ENCODE data around the gene CT55. TPM values are rescaled to one million over a fixed set of nuclear protein-coding genes. Genes with fewer than 3 reads are reported as not detected.
A peak's percentile ranks its signal among the peaks of the same experiment; 100 is the strongest.

The CT55 gene
- polyA plus RNA-seq, 3 donors: not detected

- no CpG with 5 or more reads among the region's 3 CpGs for whole genome bisulfite sequencing (ENCODE audit: insufficient coverage)
- peaks cover 0 to 2% (median 0%) of the 10 kb centered on the region in 7 donors for H3K9me3 Mint-ChIP-seq
- intact Hi-C loops (cut with micrococcal nuclease): no loop called here
Observed at GRCh38 chrX:135191838-135192237, 20.6 kb upstream of the CT55 start.

DNA sequence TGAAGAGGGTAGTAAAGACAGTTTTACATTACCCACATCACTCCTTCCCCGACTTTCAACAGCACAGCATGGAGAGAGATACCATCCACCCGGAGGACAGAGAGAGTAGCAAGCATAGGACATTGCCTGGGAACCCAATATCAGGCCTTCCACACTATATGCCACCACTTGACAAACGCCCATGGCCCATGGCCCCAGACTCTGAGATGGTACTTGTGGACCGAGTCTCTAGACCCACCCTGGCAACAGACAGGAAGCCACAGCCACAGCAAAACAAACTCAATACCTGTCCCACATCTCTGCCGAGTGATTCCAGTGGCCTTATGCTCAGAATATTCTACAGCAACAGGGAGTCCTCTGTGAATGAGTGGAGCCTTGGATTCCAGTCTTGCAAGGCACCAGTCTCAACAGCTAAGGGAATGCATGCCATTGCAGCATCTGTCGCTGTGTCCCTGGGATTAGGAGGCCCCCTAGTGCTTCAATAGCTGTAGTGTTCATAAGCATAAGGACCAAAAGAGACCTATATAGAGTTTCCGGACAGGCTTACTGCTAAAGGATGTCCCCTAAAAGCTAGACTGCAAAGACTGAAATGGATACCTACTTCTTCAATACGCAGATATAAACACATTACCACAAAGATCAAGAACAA is 14.7 kb upstream of the CT55 start:
- H3K79me2 ChIP-seq (ENCODE audit: insufficient read depth, low read length): no peaks in the 10 kb centered on the region
- peaks cover 0 to 2% of the 10 kb centered on the region in 2 donors for H3K27me3 ChIP-seq (ENCODE audit: control insufficient read depth in 2 of 2, insufficient read depth in 2 of 2, low read length in 2 of 2)
- no peak overlapping the region for H3K27ac ChIP-seq (ENCODE audit: low read depth in 1 of 2, low read length in 2 of 2)
- no peaks in the 10 kb centered on the region for H3K36me3 ChIP-seq (replicated peaks in 1 of 2; ENCODE audit: control insufficient read depth in 1 of 2, insufficient read depth in 2 of 2, low read length in 2 of 2)
- H3K9me3 ChIP-seq (replicated peaks in 1 of 2; ENCODE audit: control insufficient read depth in 1 of 2, insufficient read depth in 1 of 2, low read length in 2 of 2): no peaks in the 10 kb centered on the region
- no peak overlapping the region for H3K4me2 ChIP-seq (replicated peaks; ENCODE audit: extremely low read depth, low read length, poor library complexity, severe bottlenecking)
- H4K20me1 ChIP-seq (ENCODE audit: insufficient read depth, low read length): no peaks in the 10 kb centered on the region
- no peaks in the 10 kb centered on the region for H3K4me1 ChIP-seq (ENCODE audit: control insufficient read depth in 1 of 2, insufficient read depth in 2 of 2, low read length in 2 of 2)
- intact Hi-C loops (cut with micrococcal nuclease): no loop called here
- no peak overlapping the region for H3K27ac Mint-ChIP-seq
- H3K9ac ChIP-seq (ENCODE audit: insufficient read depth, low read length, poor library complexity, severe bottlenecking): no peak overlapping the region
- no peak overlapping the region for H3K4me3 ChIP-seq (replicated peaks in 1 of 3; ENCODE audit: low read depth in 2 of 3, low read length in 3 of 3)
- peak in 1 of 3 donors; percentile 2 for DNase-seq
- peaks cover 3 to 15% (median 11%) of the 10 kb centered on the region in 3 donors for H3K27me3 Mint-ChIP-seq (ENCODE audit: low read depth in 3 of 3)
- no CpG with 5 or more reads among the region's 8 CpGs for WGBS (ENCODE audit: insufficient coverage)
- H3K9me3 Mint-ChIP-seq: peaks cover 0 to 1% (median 0%) of the 10 kb centered on the region in 7 donors
- H3K4me3 Mint-ChIP-seq: no peak overlapping the region
- no peaks in the 10 kb centered on the region for H3K36me3 Mint-ChIP-seq
- no peak overlapping the region for H2AFZ ChIP-seq (ENCODE audit: insufficient read depth, low read depth, low read length, poor library complexity, severe bottlenecking)
- TF ChIP-seq, protein P1, sequence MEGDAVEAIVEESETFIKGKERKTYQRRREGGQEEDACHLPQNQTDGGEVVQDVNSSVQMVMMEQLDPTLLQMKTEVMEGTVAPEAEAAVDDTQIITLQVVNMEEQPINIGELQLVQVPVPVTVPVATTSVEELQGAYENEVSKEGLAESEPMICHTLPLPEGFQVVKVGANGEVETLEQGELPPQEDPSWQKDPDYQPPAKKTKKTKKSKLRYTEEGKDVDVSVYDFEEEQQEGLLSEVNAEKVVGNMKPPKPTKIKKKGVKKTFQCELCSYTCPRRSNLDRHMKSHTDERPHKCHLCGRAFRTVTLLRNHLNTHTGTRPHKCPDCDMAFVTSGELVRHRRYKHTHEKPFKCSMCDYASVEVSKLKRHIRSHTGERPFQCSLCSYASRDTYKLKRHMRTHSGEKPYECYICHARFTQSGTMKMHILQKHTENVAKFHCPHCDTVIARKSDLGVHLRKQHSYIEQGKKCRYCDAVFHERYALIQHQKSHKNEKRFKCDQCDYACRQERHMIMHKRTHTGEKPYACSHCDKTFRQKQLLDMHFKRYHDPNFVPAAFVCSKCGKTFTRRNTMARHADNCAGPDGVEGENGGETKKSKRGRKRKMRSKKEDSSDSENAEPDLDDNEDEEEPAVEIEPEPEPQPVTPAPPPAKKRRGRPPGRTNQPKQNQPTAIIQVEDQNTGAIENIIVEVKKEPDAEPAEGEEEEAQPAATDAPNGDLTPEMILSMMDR (IDR thresholded peaks at IDR 0.05): peak; percentile 14
- H3K4me1 Mint-ChIP-seq: no peaks in the 10 kb centered on the region

More at GRCh38 chrX:135191838-135192237, 20.6 kb upstream of the CT55 start:
- no peaks in the 10 kb centered on the region for H3K79me2 ChIP-seq (ENCODE audit: insufficient read depth, low read length)
- H2AFZ ChIP-seq (ENCODE audit: insufficient read depth, low read depth, low read length, poor library complexity, severe bottlenecking): no peak overlapping the region
- no peak for DNase-seq
- H3K4me1 ChIP-seq (ENCODE audit: control insufficient read depth in 1 of 2, insufficient read depth in 2 of 2, low read length in 2 of 2): no peaks in the 10 kb centered on the region
- H3K27me3 Mint-ChIP-seq (ENCODE audit: low read depth in 3 of 3): peaks cover 4 to 10% (median 7%) of the 10 kb centered on the region in 3 donors
- H3K4me3 Mint-ChIP-seq: no peak overlapping the region
- no peak overlapping the region for H3K4me3 ChIP-seq (replicated peaks in 1 of 3; ENCODE audit: low read depth in 2 of 3, low read length in 3 of 3)
- H3K27me3 ChIP-seq (ENCODE audit: control insufficient read depth in 2 of 2, insufficient read depth in 2 of 2, low read length in 2 of 2): no peaks in the 10 kb centered on the region
- H3K36me3 ChIP-seq (replicated peaks in 1 of 2; ENCODE audit: control insufficient read depth in 1 of 2, insufficient read depth in 2 of 2, low read length in 2 of 2): no peaks in the 10 kb centered on the region
- H4K20me1 ChIP-seq (ENCODE audit: insufficient read depth, low read length): no peaks in the 10 kb centered on the region
- TF ChIP-seq, protein P1 (IDR thresholded peaks at IDR 0.05): no peak
- no peak overlapping the region for H3K27ac Mint-ChIP-seq
- no peaks in the 10 kb centered on the region for H3K36me3 Mint-ChIP-seq
- no peak overlapping the region for H3K9ac ChIP-seq (ENCODE audit: insufficient read depth, low read length, poor library complexity, severe bottlenecking)
- no peaks in the 10 kb centered on the region for H3K4me1 Mint-ChIP-seq
- no peak overlapping the region for H3K27ac ChIP-seq (ENCODE audit: low read depth in 1 of 2, low read length in 2 of 2)
- no peaks in the 10 kb centered on the region for H3K9me3 ChIP-seq (replicated peaks in 1 of 2; ENCODE audit: control insufficient read depth in 1 of 2, insufficient read depth in 1 of 2, low read length in 2 of 2)
- no peak overlapping the region for H3K4me2 ChIP-seq (replicated peaks; ENCODE audit: extremely low read depth, low read length, poor library complexity, severe bottlenecking)
